GM19239 (cell line): ENCODE results near the gene SLC39A13.

Experiments used
- DNase-seq: peaks from one replicate; pipeline ENCODE4 v3.0.0; 2011; ENCODE audit warnings: low spot score; ENCODE audit not compliant: insufficient read length
- FAIRE-seq: peaks from 2 replicates; lab custom pipeline; 2011; peaks lifted over from hg19 to GRCh38; lab: Jason Lieb, UNC

The SLC39A13 gene

GRCh38 chr11:47446833-47447232 lies 38.4 kb downstream of the SLC39A13 start:
- FAIRE-seq = no peak
- DNase-seq = no peak

GRCh38 chr11:47447906-47448305 lies 39.5 kb downstream of the SLC39A13 start:
- DNase-seq (no peak), FAIRE-seq (no peak)

- no peak for FAIRE-seq
- no peak for DNase-seq
Observed at GRCh38 chr11:47448566-47449427, 40.4 kb downstream of the SLC39A13 start, which contains the start of gene RAPSN. Gene RAPSN, minus strand, starts transcription at chr11:47449136. Its CDS starts 172 bp downstream, at chr11:47448964.

- no peak for FAIRE-seq
- no peak for DNase-seq
Observed at GRCh38 chr11:47449541-47449940, 41.2 kb downstream of the SLC39A13 start.

- FAIRE-seq (no peak), DNase-seq (no peak)
Observed at GRCh38 chr11:47451436-47451835, 43.0 kb downstream of the SLC39A13 start.

- no peak for FAIRE-seq
Observed at GRCh38 chr11:47451990-47452389, 43.6 kb downstream of the SLC39A13 start.

GRCh38 chr11:47453365-47453764 lies 45.0 kb downstream of the SLC39A13 start:
- DNase-seq (no peak), FAIRE-seq (no peak)

More at GRCh38 chr11:47451990-47452389, 43.6 kb downstream of the SLC39A13 start:
- DNase-seq = no peak

GRCh38 chr11:47454258-47454671 lies 45.9 kb downstream of the SLC39A13 start:
- FAIRE-seq (peak; percentile 67), DNase-seq (peak; percentile 69)

- FAIRE-seq (no peak), DNase-seq (no peak)
Observed at GRCh38 chr11:47460571-47461235, 52.3 kb downstream of the SLC39A13 start.

GRCh38 chr11:47461876-47462275 lies 53.5 kb downstream of the SLC39A13 start:
- FAIRE-seq (no peak), DNase-seq (no peak)

GRCh38 chr11:47464483-47464882 lies 56.1 kb downstream of the SLC39A13 start:
- FAIRE-seq (no peak), DNase-seq (no peak)
